Tibial nerve (tissue), 4 donors: ENCODE data around the gene FANCE.

Experiments used
- EP300 ChIP-seq, 2 donors: sonication (generic); formaldehyde crosslinking; IDR thresholded peaks; one replicate each; pipeline ENCODE4 v1.6.1; 2017; ENCODE audit warnings: antibody characterized with exemption in 2 of 2, mild to moderate bottlenecking in 1 of 2
- POLR2A ChIP-seq, 2 donors: fragments of 450-650 bp; IDR thresholded peaks; one replicate each; pipeline ENCODE4 v1.6.1; 2017; ENCODE audit warnings: antibody characterized with exemption in 2 of 2, mild to moderate bottlenecking in 2 of 2, moderate library complexity in 2 of 2
- TF ChIP-seq, protein P1 (sequence below), 5 experiments: fragments of 200-600 bp in 3 of 5; fragments of 450-650 bp in 2 of 5; sonication (generic) in 3 of 5; IDR thresholded peaks; one replicate each; pipeline ENCODE4 v1.5.1; 2016 to 2019; ENCODE audit warnings: antibody characterized with exemption in 5 of 5, mild to moderate bottlenecking in 3 of 5, moderate library complexity in 2 of 5

DNA sequence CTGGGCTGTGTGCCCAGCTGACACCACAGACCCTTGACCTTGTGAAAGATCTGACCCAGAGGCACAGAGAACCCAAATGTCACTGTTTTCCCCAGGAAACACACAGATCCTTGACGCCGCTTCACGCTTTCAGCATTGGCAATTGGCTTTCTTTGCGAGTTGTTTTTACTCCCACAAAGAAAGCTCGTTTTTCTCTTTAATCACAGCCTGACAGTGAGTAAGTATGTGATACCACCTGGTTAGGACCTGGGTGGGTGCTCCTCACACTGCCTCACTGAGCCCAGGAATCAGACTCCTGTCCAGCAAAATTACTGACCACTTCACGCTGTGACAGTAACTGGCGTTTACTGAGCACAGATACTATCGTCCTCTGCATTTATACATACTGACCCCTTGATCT lies 29.1 kb downstream of the FANCE start:
- TF ChIP-seq, protein P1, sequence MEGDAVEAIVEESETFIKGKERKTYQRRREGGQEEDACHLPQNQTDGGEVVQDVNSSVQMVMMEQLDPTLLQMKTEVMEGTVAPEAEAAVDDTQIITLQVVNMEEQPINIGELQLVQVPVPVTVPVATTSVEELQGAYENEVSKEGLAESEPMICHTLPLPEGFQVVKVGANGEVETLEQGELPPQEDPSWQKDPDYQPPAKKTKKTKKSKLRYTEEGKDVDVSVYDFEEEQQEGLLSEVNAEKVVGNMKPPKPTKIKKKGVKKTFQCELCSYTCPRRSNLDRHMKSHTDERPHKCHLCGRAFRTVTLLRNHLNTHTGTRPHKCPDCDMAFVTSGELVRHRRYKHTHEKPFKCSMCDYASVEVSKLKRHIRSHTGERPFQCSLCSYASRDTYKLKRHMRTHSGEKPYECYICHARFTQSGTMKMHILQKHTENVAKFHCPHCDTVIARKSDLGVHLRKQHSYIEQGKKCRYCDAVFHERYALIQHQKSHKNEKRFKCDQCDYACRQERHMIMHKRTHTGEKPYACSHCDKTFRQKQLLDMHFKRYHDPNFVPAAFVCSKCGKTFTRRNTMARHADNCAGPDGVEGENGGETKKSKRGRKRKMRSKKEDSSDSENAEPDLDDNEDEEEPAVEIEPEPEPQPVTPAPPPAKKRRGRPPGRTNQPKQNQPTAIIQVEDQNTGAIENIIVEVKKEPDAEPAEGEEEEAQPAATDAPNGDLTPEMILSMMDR (IDR thresholded peaks at IDR 0.05): no peak
- TF ChIP-seq EP300 (IDR thresholded peaks at IDR 0.05) (no peak), POLR2A (IDR thresholded peaks at IDR 0.05) (no peak)
